Measurements from ENCODE around the gene NFIA. TPM values are rescaled to one million over a fixed set of nuclear protein-coding genes. Genes with fewer than 3 reads are reported as not detected.

Gene NFIA
- total and polyA plus RNA-seq, 5 donors from 2014 or later = 0.86 to 3.9 (median 1.7) TPM

- no peak overlapping the region for H3K27ac Mint-ChIP-seq
Measured at GRCh38 chr1:61254634-61255357, 172.4 kb downstream of the NFIA start.

GRCh38 chr1:61255358-61255703, 173.0 kb downstream of the NFIA start:
- DNase-seq = no peak
- Mint-ChIP-seq H3K4me3 (no peak overlapping the region), H3K9me3 (no peaks in the 10 kb centered on the region), H3K36me3 (no peaks in the 10 kb centered on the region), H3K27me3 (peaks cover 8% of the 10 kb centered on the region), H3K27ac (no peak overlapping the region), H3K4me1 (no peaks in the 10 kb centered on the region)
- Histone ChIP-seq H3K36me3 (ENCODE audit: control insufficient read depth, insufficient read depth, low read length) (no peaks in the 10 kb centered on the region), H3K9me3 (ENCODE audit: control insufficient read depth in 2 of 2, low read length in 2 of 2) (no peaks in the 10 kb centered on the region), H3K4me3 (ENCODE audit: low read depth, low read length) (no peak overlapping the region), H3K27me3 (ENCODE audit: control insufficient read depth, insufficient read depth, low read length) (peaks cover 2% of the 10 kb centered on the region), H3K4me1 (ENCODE audit: control insufficient read depth, insufficient read depth, low read length, poor library complexity, severe bottlenecking) (no peaks in the 10 kb centered on the region), H3K27ac (ENCODE audit: insufficient read depth, low read length, poor library complexity, severe bottlenecking) (no peak overlapping the region)
- no peak for ATAC-seq (ENCODE audit: low read depth in 2 of 2)

More at GRCh38 chr1:61254634-61255357, 172.4 kb downstream of the NFIA start:
- Histone ChIP-seq H3K27ac (ENCODE audit: insufficient read depth, low read length, poor library complexity, severe bottlenecking) (no peak overlapping the region), H3K36me3 (ENCODE audit: control insufficient read depth, insufficient read depth, low read length) (no peaks in the 10 kb centered on the region), H3K4me1 (ENCODE audit: control insufficient read depth, insufficient read depth, low read length, poor library complexity, severe bottlenecking) (no peaks in the 10 kb centered on the region), H3K9me3 (ENCODE audit: control insufficient read depth in 2 of 2, low read length in 2 of 2) (no peaks in the 10 kb centered on the region), H3K4me3 (ENCODE audit: low read depth, low read length) (no peak overlapping the region), H3K27me3 (ENCODE audit: control insufficient read depth, insufficient read depth, low read length) (peaks cover 2% of the 10 kb centered on the region)
- Mint-ChIP-seq H3K4me3 (no peak overlapping the region), H3K27me3 (peaks cover 8% of the 10 kb centered on the region), H3K4me1 (no peaks in the 10 kb centered on the region), H3K9me3 (no peaks in the 10 kb centered on the region), H3K36me3 (no peaks in the 10 kb centered on the region)
- no peak for ATAC-seq (ENCODE audit: low read depth in 2 of 2)
- no peak for DNase-seq

GRCh38 chr1:61259379-61260148, 177.2 kb downstream of the NFIA start:
- H3K27ac Mint-ChIP-seq = no peak overlapping the region
- no peak overlapping the region for H3K4me3 Mint-ChIP-seq

GRCh38 chr1:61260171-61260570, 177.8 kb downstream of the NFIA start:
- Histone ChIP-seq H3K27me3 (ENCODE audit: control insufficient read depth, insufficient read depth, low read length) (no peaks in the 10 kb centered on the region), H3K4me3 (ENCODE audit: low read depth, low read length) (no peak overlapping the region), H3K9me3 (ENCODE audit: control insufficient read depth in 2 of 2, low read length in 2 of 2) (no peaks in the 10 kb centered on the region), H3K4me1 (ENCODE audit: control insufficient read depth, insufficient read depth, low read length, poor library complexity, severe bottlenecking) (no peaks in the 10 kb centered on the region), H3K27ac (ENCODE audit: insufficient read depth, low read length, poor library complexity, severe bottlenecking) (no peak overlapping the region), H3K36me3 (ENCODE audit: control insufficient read depth, insufficient read depth, low read length) (no peaks in the 10 kb centered on the region)
- no peak for DNase-seq
- peaks cover 12% of the 10 kb centered on the region for H3K27me3 Mint-ChIP-seq
- ATAC-seq (ENCODE audit: low read depth in 2 of 2) = no peak
- no peak overlapping the region for H3K4me3 Mint-ChIP-seq
- no peaks in the 10 kb centered on the region for H3K4me1 Mint-ChIP-seq
- no peaks in the 10 kb centered on the region for H3K9me3 Mint-ChIP-seq
- no peak overlapping the region for H3K27ac Mint-ChIP-seq
- H3K36me3 Mint-ChIP-seq = no peaks in the 10 kb centered on the region

More at GRCh38 chr1:61259379-61260148, 177.2 kb downstream of the NFIA start:
- Mint-ChIP-seq H3K9me3 (no peaks in the 10 kb centered on the region), H3K36me3 (no peaks in the 10 kb centered on the region), H3K27me3 (peaks cover 9% of the 10 kb centered on the region), H3K4me1 (no peaks in the 10 kb centered on the region)
- Histone ChIP-seq H3K4me1 (ENCODE audit: control insufficient read depth, insufficient read depth, low read length, poor library complexity, severe bottlenecking) (no peaks in the 10 kb centered on the region), H3K9me3 (ENCODE audit: control insufficient read depth in 2 of 2, low read length in 2 of 2) (no peaks in the 10 kb centered on the region), H3K27ac (ENCODE audit: insufficient read depth, low read length, poor library complexity, severe bottlenecking) (no peak overlapping the region), H3K4me3 (ENCODE audit: low read depth, low read length) (no peak overlapping the region), H3K27me3 (ENCODE audit: control insufficient read depth, insufficient read depth, low read length) (no peaks in the 10 kb centered on the region), H3K36me3 (ENCODE audit: control insufficient read depth, insufficient read depth, low read length) (no peaks in the 10 kb centered on the region)
- no peak for DNase-seq
- ATAC-seq (ENCODE audit: low read depth in 2 of 2) = no peak

GRCh38 chr1:61261595-61261994, 179.2 kb downstream of the NFIA start:
- DNase-seq (no peak), ATAC-seq (ENCODE audit: low read depth in 2 of 2) (no peak)
- Histone ChIP-seq H3K4me3 (ENCODE audit: low read depth, low read length) (no peak overlapping the region), H3K27me3 (ENCODE audit: control insufficient read depth, insufficient read depth, low read length) (no peaks in the 10 kb centered on the region), H3K27ac (ENCODE audit: insufficient read depth, low read length, poor library complexity, severe bottlenecking) (no peak overlapping the region), H3K9me3 (ENCODE audit: control insufficient read depth in 2 of 2, low read length in 2 of 2) (no peaks in the 10 kb centered on the region), H3K4me1 (ENCODE audit: control insufficient read depth, insufficient read depth, low read length, poor library complexity, severe bottlenecking) (no peaks in the 10 kb centered on the region), H3K36me3 (ENCODE audit: control insufficient read depth, insufficient read depth, low read length) (no peaks in the 10 kb centered on the region)
- Mint-ChIP-seq H3K27me3 (peaks cover 8% of the 10 kb centered on the region), H3K4me3 (no peak overlapping the region), H3K27ac (no peak overlapping the region), H3K9me3 (no peaks in the 10 kb centered on the region), H3K36me3 (no peaks in the 10 kb centered on the region), H3K4me1 (no peaks in the 10 kb centered on the region)

GRCh38 chr1:61263905-61264824, 181.8 kb downstream of the NFIA start:
- ATAC-seq (ENCODE audit: low read depth in 2 of 2) (no peak), DNase-seq (no peak)
- Mint-ChIP-seq H3K4me3 (no peak overlapping the region), H3K36me3 (no peaks in the 10 kb centered on the region), H3K27me3 (peaks cover 6% of the 10 kb centered on the region), H3K27ac (no peak overlapping the region), H3K4me1 (no peaks in the 10 kb centered on the region), H3K9me3 (no peaks in the 10 kb centered on the region)
- H3K4me1 ChIP-seq (ENCODE audit: control insufficient read depth, insufficient read depth, low read length, poor library complexity, severe bottlenecking) = no peaks in the 10 kb centered on the region
- H3K9me3 ChIP-seq (ENCODE audit: control insufficient read depth in 2 of 2, low read length in 2 of 2) = no peaks in the 10 kb centered on the region
- no peak overlapping the region for H3K4me3 ChIP-seq (ENCODE audit: low read depth, low read length)
- H3K27ac ChIP-seq (ENCODE audit: insufficient read depth, low read length, poor library complexity, severe bottlenecking) = no peak overlapping the region
- no peaks in the 10 kb centered on the region for H3K27me3 ChIP-seq (ENCODE audit: control insufficient read depth, insufficient read depth, low read length)
- no peaks in the 10 kb centered on the region for H3K36me3 ChIP-seq (ENCODE audit: control insufficient read depth, insufficient read depth, low read length)

GRCh38 chr1:61264825-61265242, 182.5 kb downstream of the NFIA start:
- no peaks in the 10 kb centered on the region for H3K9me3 Mint-ChIP-seq
- no peak overlapping the region for H3K4me3 Mint-ChIP-seq
- Histone ChIP-seq H3K36me3 (ENCODE audit: control insufficient read depth, insufficient read depth, low read length) (no peaks in the 10 kb centered on the region), H3K4me3 (ENCODE audit: low read depth, low read length) (no peak overlapping the region), H3K9me3 (ENCODE audit: control insufficient read depth in 2 of 2, low read length in 2 of 2) (no peaks in the 10 kb centered on the region), H3K27me3 (ENCODE audit: control insufficient read depth, insufficient read depth, low read length) (no peaks in the 10 kb centered on the region), H3K4me1 (ENCODE audit: control insufficient read depth, insufficient read depth, low read length, poor library complexity, severe bottlenecking) (no peaks in the 10 kb centered on the region), H3K27ac (ENCODE audit: insufficient read depth, low read length, poor library complexity, severe bottlenecking) (no peak overlapping the region)
- H3K27me3 Mint-ChIP-seq = peaks cover 4% of the 10 kb centered on the region
- H3K36me3 Mint-ChIP-seq = no peaks in the 10 kb centered on the region
- no peak for DNase-seq
- peaks cover 0 to 2% (median under 1%) of the 10 kb centered on the region in 4 donors for H3K4me1 Mint-ChIP-seq
- no peak overlapping the region for H3K27ac Mint-ChIP-seq
- ATAC-seq (ENCODE audit: low read depth in 2 of 2) = no peak
